ENCODE data around the gene PRDM16. TPM values are rescaled to one million over a fixed set of nuclear protein-coding genes. Genes with fewer than 3 reads are reported as not detected.

The PRDM16 gene
- total and polyA plus RNA-seq, 2 experiments from 2014 or later, result 0.14 to 0.16 TPM

DNA sequence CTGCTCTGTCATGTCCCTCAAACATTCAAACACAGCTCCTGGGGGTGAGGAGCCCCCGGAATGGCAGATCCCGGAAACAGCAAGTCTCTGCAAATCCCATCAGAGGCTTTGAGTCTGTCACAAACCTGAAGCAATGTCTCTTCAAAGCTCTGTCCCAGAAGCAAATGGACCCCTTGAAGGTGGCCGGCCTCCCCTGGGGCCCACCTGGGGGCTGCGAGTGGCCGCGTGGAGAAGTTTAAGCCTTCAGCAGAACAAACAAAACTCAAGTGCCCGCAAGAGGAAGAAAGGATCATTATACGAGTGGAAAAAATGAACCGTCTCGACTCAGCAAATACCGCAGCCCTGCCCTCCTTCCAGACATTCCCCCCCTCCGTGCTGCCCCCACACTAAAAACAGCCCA, 53.3 kb downstream of the PRDM16 start:
- Histone ChIP-seq H3K27me3 (ENCODE audit: insufficient read depth) (no peaks in the 10 kb centered on the region), H3K36me3 (ENCODE audit: insufficient read depth) (no peaks in the 10 kb centered on the region), H3F3A (replicated peaks; ENCODE audit: low read depth) (no peaks in the 10 kb centered on the region), H2AFZ (no peak overlapping the region), H3K9me2 (ENCODE audit: insufficient read depth) (no peaks in the 10 kb centered on the region), H3K4me1 (ENCODE audit: insufficient read depth) (no peaks in the 10 kb centered on the region), H3K4me2 (no peak overlapping the region), H3K79me2 (replicated peaks; ENCODE audit: insufficient read depth) (no peaks in the 10 kb centered on the region), H3K27ac (ENCODE audit: low read depth) (no peak overlapping the region), H4K20me1 (replicated peaks; ENCODE audit: insufficient read depth) (no peaks in the 10 kb centered on the region), H3K4me3 (no peak overlapping the region)
- no peak for DNase-seq (ENCODE audit: low spot score)
- peaks cover 6% of the 10 kb centered on the region for H3K27me3 Mint-ChIP-seq (ENCODE audit: insufficient read depth, low read depth, poor library complexity)
- no peak overlapping the region for H3K4me3 Mint-ChIP-seq
- H3K27ac Mint-ChIP-seq, result peak overlapping the region; percentile 80
- ATAC-seq, result no peak
- no peaks in the 10 kb centered on the region for H3K9me3 Mint-ChIP-seq
- no peaks in the 10 kb centered on the region for H3K36me3 Mint-ChIP-seq (ENCODE audit: low read depth)
- peaks cover 21% of the 10 kb centered on the region; the same call in 2 of the 3 replicates for H3K4me1 Mint-ChIP-seq
- TF ChIP-seq JUNB (IDR thresholded peaks at IDR 0.05; ENCODE audit: unreplicated experiment), result no peak
- no peak for TF ChIP-seq ETS1 (IDR thresholded peaks at IDR 0.05)
- TF ChIP-seq, protein P1, sequence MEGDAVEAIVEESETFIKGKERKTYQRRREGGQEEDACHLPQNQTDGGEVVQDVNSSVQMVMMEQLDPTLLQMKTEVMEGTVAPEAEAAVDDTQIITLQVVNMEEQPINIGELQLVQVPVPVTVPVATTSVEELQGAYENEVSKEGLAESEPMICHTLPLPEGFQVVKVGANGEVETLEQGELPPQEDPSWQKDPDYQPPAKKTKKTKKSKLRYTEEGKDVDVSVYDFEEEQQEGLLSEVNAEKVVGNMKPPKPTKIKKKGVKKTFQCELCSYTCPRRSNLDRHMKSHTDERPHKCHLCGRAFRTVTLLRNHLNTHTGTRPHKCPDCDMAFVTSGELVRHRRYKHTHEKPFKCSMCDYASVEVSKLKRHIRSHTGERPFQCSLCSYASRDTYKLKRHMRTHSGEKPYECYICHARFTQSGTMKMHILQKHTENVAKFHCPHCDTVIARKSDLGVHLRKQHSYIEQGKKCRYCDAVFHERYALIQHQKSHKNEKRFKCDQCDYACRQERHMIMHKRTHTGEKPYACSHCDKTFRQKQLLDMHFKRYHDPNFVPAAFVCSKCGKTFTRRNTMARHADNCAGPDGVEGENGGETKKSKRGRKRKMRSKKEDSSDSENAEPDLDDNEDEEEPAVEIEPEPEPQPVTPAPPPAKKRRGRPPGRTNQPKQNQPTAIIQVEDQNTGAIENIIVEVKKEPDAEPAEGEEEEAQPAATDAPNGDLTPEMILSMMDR (conservative IDR thresholded peaks at IDR 0.05; ENCODE audit: low read depth in 2 of 2), result no peak
- no peak for TF ChIP-seq NANOG (IDR thresholded peaks at IDR 0.05; ENCODE audit: borderline replicate concordance)
- TF ChIP-seq ZNF462 (CRISPR knock-in tag; IDR thresholded peaks at IDR 0.05), result no peak
- TF ChIP-seq EZH2 (IDR thresholded peaks at IDR 0.05; ENCODE audit: low read depth, unreplicated experiment), result no peak
- no peak for TF ChIP-seq POLR2AphosphoS5 (IDR thresholded peaks at IDR 0.05; ENCODE audit: low read depth)
- TF ChIP-seq EZH2phosphoT487 (IDR thresholded peaks at IDR 0.05; ENCODE audit: unreplicated experiment), result no peak
- TF ChIP-seq ZNF114 (CRISPR knock-in tag; IDR thresholded peaks at IDR 0.05), result no peak
- no peak for TF ChIP-seq ZNF331 (CRISPR knock-in tag; IDR thresholded peaks at IDR 0.05; ENCODE audit: low read depth)

Data from GM23338 (cell line).